ENCODE results near the gene PTPRG. TPM values are rescaled to one million over a fixed set of nuclear protein-coding genes. Genes with fewer than 3 reads are reported as not detected.

PTPRG gene
- total RNA-seq, 1 experiment from 2014 or later: 32.1 TPM

GRCh38 chr3:61866961-61867461 lies 305.6 kb downstream of the PTPRG start:
- H3K4me3 ChIP-seq (replicated peaks in 1 of 2; ENCODE audit: low read depth in 1 of 2, low read length in 2 of 2): no peak overlapping the region
- H3K27me3 ChIP-seq (ENCODE audit: insufficient read depth, low read length): no peaks in the 10 kb centered on the region
- H3K9me2 ChIP-seq (ENCODE audit: insufficient read depth): no peaks in the 10 kb centered on the region
- TF ChIP-seq CEBPB (IDR thresholded peaks at IDR 0.05; ENCODE audit: low read depth) (no peak), ZFX (IDR thresholded peaks at IDR 0.05) (no peak), ELF1 (IDR thresholded peaks at IDR 0.05; ENCODE audit: borderline replicate concordance, low read depth) (no peak), YY1 (IDR thresholded peaks at IDR 0.05; ENCODE audit: extremely low read depth, insufficient replicate concordance, low read depth, low read length) (no peak), POLR2A (IDR thresholded peaks at IDR 0.05; ENCODE audit: borderline replicate concordance, extremely low read depth, insufficient read depth, insufficient read length) (no peak), ZNF274 (IDR thresholded peaks at IDR 0.05; ENCODE audit: low read depth, low read length) (no peak), ZBTB33 (IDR thresholded peaks at IDR 0.05; ENCODE audit: extremely low read depth, insufficient replicate concordance, low read length) (no peak), JUND (IDR thresholded peaks at IDR 0.05) (no peak)
- CTCF ChIA-PET: no interaction called here
- H2AFZ ChIP-seq (ENCODE audit: low read depth, low read length, poor library complexity, severe bottlenecking): no peak overlapping the region
- no peaks in the 10 kb centered on the region for H3K36me3 ChIP-seq (ENCODE audit: control insufficient read depth in 1 of 2, insufficient read depth in 2 of 2, low read length in 2 of 2)
- intact Hi-C loops (cut with micrococcal nuclease): no loop called here
- no peak overlapping the region for H3K4me2 ChIP-seq (ENCODE audit: low read length)
- ATAC-seq (no peak), DNase-seq (ENCODE audit: low read depth, low spot score) (no peak)
- H3K9me3 ChIP-seq (ENCODE audit: control insufficient read depth in 1 of 2, insufficient read depth in 1 of 2, low read depth in 1 of 2, low read length in 2 of 2): no peaks in the 10 kb centered on the region
- POLR2A ChIA-PET: no interaction called here
- BruUV-seq (replicated peaks): no TSS peak
- H4K20me1 ChIP-seq (ENCODE audit: insufficient read depth): no peaks in the 10 kb centered on the region
- no peak overlapping the region for H3K9ac ChIP-seq (ENCODE audit: low read length)
- RAD21 ChIA-PET (ENCODE audit: low non-redundant PET in 1 of 2, low total read pairs in 2 of 2, uncharacterized antibody in 2 of 2, unreplicated experiment in 2 of 2): no interaction called here
- no peaks in the 10 kb centered on the region for H3K4me1 ChIP-seq (ENCODE audit: control insufficient read depth in 1 of 2, insufficient read depth in 2 of 2, low read length in 2 of 2)
- H3K27ac ChIP-seq (ENCODE audit: low read depth, low read length): no peak overlapping the region
- H3K79me2 ChIP-seq (ENCODE audit: insufficient read depth, low read length): no peaks in the 10 kb centered on the region

GRCh38 chr3:61868499-61868898 lies 307.1 kb downstream of the PTPRG start:
- Histone ChIP-seq H3K4me1 (ENCODE audit: control insufficient read depth in 1 of 2, insufficient read depth in 2 of 2, low read length in 2 of 2) (no peaks in the 10 kb centered on the region), H4K20me1 (ENCODE audit: insufficient read depth) (no peaks in the 10 kb centered on the region), H2AFZ (ENCODE audit: low read depth, low read length, poor library complexity, severe bottlenecking) (no peak overlapping the region), H3K9me2 (ENCODE audit: insufficient read depth) (no peaks in the 10 kb centered on the region), H3K9ac (ENCODE audit: low read length) (no peak overlapping the region), H3K27me3 (ENCODE audit: insufficient read depth, low read length) (no peaks in the 10 kb centered on the region), H3K27ac (ENCODE audit: low read depth, low read length) (no peak overlapping the region), H3K79me2 (ENCODE audit: insufficient read depth, low read length) (no peaks in the 10 kb centered on the region), H3K4me2 (ENCODE audit: low read length) (no peak overlapping the region), H3K4me3 (replicated peaks in 1 of 2; ENCODE audit: low read depth in 1 of 2, low read length in 2 of 2) (no peak overlapping the region), H3K36me3 (ENCODE audit: control insufficient read depth in 1 of 2, insufficient read depth in 2 of 2, low read length in 2 of 2) (no peaks in the 10 kb centered on the region), H3K9me3 (ENCODE audit: control insufficient read depth in 1 of 2, insufficient read depth in 1 of 2, low read depth in 1 of 2, low read length in 2 of 2) (no peaks in the 10 kb centered on the region)
- no peak for ATAC-seq
- CTCF ChIA-PET: no interaction called here
- intact Hi-C loops (cut with micrococcal nuclease): no loop called here
- no TSS peak for BruUV-seq (replicated peaks)
- DNase-seq (ENCODE audit: low read depth, low spot score): no peak
- RAD21 ChIA-PET (ENCODE audit: low non-redundant PET in 1 of 2, low total read pairs in 2 of 2, uncharacterized antibody in 2 of 2, unreplicated experiment in 2 of 2): no interaction called here
- POLR2A ChIA-PET: no interaction called here
- TF ChIP-seq ELF1 (IDR thresholded peaks at IDR 0.05; ENCODE audit: borderline replicate concordance, low read depth) (no peak), POLR2A (IDR thresholded peaks at IDR 0.05; ENCODE audit: borderline replicate concordance, extremely low read depth, insufficient read depth, insufficient read length) (no peak), FOSL1 (IDR thresholded peaks at IDR 0.05; ENCODE audit: low read depth) (no peak), RAD21 (IDR thresholded peaks at IDR 0.05; ENCODE audit: low read depth) (no peak), ZBTB33 (IDR thresholded peaks at IDR 0.05; ENCODE audit: extremely low read depth, insufficient replicate concordance, low read length) (no peak), CBX3 (IDR thresholded peaks at IDR 0.05; ENCODE audit: low read depth) (no peak), EZH2 (IDR thresholded peaks at IDR 0.05) (no peak), CEBPB (IDR thresholded peaks at IDR 0.05; ENCODE audit: low read depth) (no peak), ZFX (IDR thresholded peaks at IDR 0.05) (no peak), EZH2phosphoT487 (IDR thresholded peaks at IDR 0.05; ENCODE audit: borderline replicate concordance) (no peak), SIN3A (IDR thresholded peaks at IDR 0.05; ENCODE audit: low read depth) (no peak), SP1 (IDR thresholded peaks at IDR 0.05; ENCODE audit: low read depth) (no peak)
